H1 (cell line): ENCODE data around the gene ENPP1. TPM values are rescaled to one million over a fixed set of nuclear protein-coding genes. Genes with fewer than 3 reads are reported as not detected.

Experiments
- CTCF ChIA-PET: fragments of 300-600 bp; sonication (Branson Sonifier 250); formaldehyde crosslinking; loops from one replicate; lab custom pipeline; 2021; ENCODE audit not compliant: partially characterized antibody; lab: Charles Lee
- POLR2A ChIA-PET: fragments of 300-600 bp; sonication (Branson Sonifier 250); formaldehyde crosslinking; loops from one replicate; lab custom pipeline; 2021; ENCODE audit warnings: inconsistent platforms; ENCODE audit not compliant: partially characterized antibody; lab: Charles Lee
- DNase-seq, 2 experiments: peaks; one replicate each; pipeline versions ENCODE4 v3.0.0 to v3.0.0-alpha.2; 2010 to 2022; ENCODE audit warnings: low spot score in 2 of 2, low read depth in 1 of 2, mixed read lengths in 1 of 2
- FAIRE-seq: peaks from 2 replicates; lab custom pipeline; 2011; peaks lifted over from hg19 to GRCh38; lab: Jason Lieb, UNC
- H2AFZ ChIP-seq: 2 replicates; pipeline ENCODE4 v1.8.1; 2012; ENCODE audit warnings: low read length, inconsistent platforms
- H2AK5ac ChIP-seq: 2 replicates; pipeline ENCODE4 v1.6.1; 2013; ENCODE audit warnings: low read depth, low read length
- H2BK120ac ChIP-seq: replicated peaks from 2 replicates; pipeline ENCODE3; 2013; ENCODE audit warnings: low read depth, low read length, inconsistent platforms
- H2BK12ac ChIP-seq: 2 replicates; pipeline ENCODE4 v1.6.1; 2013; ENCODE audit warnings: low read depth, low read length
- H2BK15ac ChIP-seq: 2 replicates; pipeline ENCODE4 v1.6.1; 2013; ENCODE audit warnings: low read length
- H2BK20ac ChIP-seq: 2 replicates; pipeline ENCODE4 v1.6.1; 2013; ENCODE audit warnings: low read length
- H2BK5ac ChIP-seq: 2 replicates; pipeline ENCODE4 v1.6.1; 2013; ENCODE audit warnings: low read depth, low read length
- H3K14ac ChIP-seq: 2 replicates; pipeline ENCODE4 v1.6.1; 2013; ENCODE audit warnings: inconsistent platforms; ENCODE audit not compliant: insufficient read length
- H3K18ac ChIP-seq: 2 replicates; pipeline ENCODE4 v1.6.1; 2013; ENCODE audit warnings: low read length; ENCODE audit errors: extremely low read depth
- H3K23ac ChIP-seq: 2 replicates; pipeline ENCODE4 v1.6.1; 2013; ENCODE audit warnings: inconsistent platforms; ENCODE audit not compliant: insufficient read length
- H3K23me2 ChIP-seq: 2 replicates; pipeline ENCODE4 v1.6.1; 2013; ENCODE audit warnings: low read depth, low read length
- H3K27ac ChIP-seq: 2 replicates; pipeline ENCODE4 v1.6.1; 2011; ENCODE audit warnings: low read depth, low read length, inconsistent platforms
- H3K27me3 ChIP-seq, 4 experiments: replicated peaks in 1 of 4; 1 replicate in 1 of 4; 2 replicates in 3 of 4; pipeline versions ENCODE4 v1.6.1 to v1.8.1; 2011 to 2013; ENCODE audit warnings: low read length in 3 of 4, mild to moderate bottlenecking in 3 of 4, inconsistent platforms in 2 of 4, mixed read lengths in 2 of 4, moderate library complexity in 1 of 4; ENCODE audit not compliant: control insufficient read depth in 3 of 4, insufficient read depth in 3 of 4; ENCODE audit errors: extremely low read depth in 1 of 4
- H3K36me3 ChIP-seq, 4 experiments: 2 replicates each; pipeline versions ENCODE4 v1.6.1 to v1.8.1; 2011 to 2013; ENCODE audit warnings: mild to moderate bottlenecking in 4 of 4, low read length in 3 of 4, moderate library complexity in 2 of 4, control low read depth in 1 of 4, inconsistent platforms in 1 of 4; ENCODE audit not compliant: insufficient read depth in 4 of 4, control insufficient read depth in 2 of 4
- H3K4ac ChIP-seq: replicated peaks from 2 replicates; pipeline ENCODE3; 2013; ENCODE audit warnings: low read length, low read depth, mixed read lengths, inconsistent platforms; ENCODE audit not compliant: insufficient read length
- H3K4me1 ChIP-seq, 4 experiments: replicated peaks in 1 of 4; 1 replicate in 1 of 4; 2 replicates in 3 of 4; pipeline versions ENCODE4 v1.6.1 to v1.8.1; 2011 to 2013; ENCODE audit warnings: low read length in 3 of 4, inconsistent platforms in 2 of 4, mixed read lengths in 1 of 4; ENCODE audit not compliant: insufficient read depth in 4 of 4, control insufficient read depth in 3 of 4
- H3K4me2 ChIP-seq, 2 experiments: 2 replicates each; pipeline versions ENCODE4 v1.6.1 to v1.8.1; 2011 to 2013; ENCODE audit warnings: low read depth in 2 of 2, low read length in 2 of 2, control low read depth in 1 of 2, inconsistent platforms in 1 of 2, mild to moderate bottlenecking in 1 of 2; ENCODE audit not compliant: insufficient read depth in 1 of 2
- H3K4me3 ChIP-seq, 4 experiments: fragments of 200-600, 300-600 bp in 1 of 4; sonication (generic), shearing (Covaris generic), sonication (Bioruptor Twin) in 1 of 4; 2 replicates each; pipeline versions ENCODE4 v1.5.1 to v1.8.1; 2011 to 2016; ENCODE audit warnings: low read length in 4 of 4, low read depth in 3 of 4, control low read depth in 2 of 4, inconsistent platforms in 2 of 4, mild to moderate bottlenecking in 2 of 4, mixed read lengths in 1 of 4, moderate library complexity in 1 of 4; ENCODE audit not compliant: insufficient read depth in 2 of 4; ENCODE audit errors: extremely low read depth in 1 of 4
- H3K56ac ChIP-seq: replicated peaks from 2 replicates; pipeline ENCODE3; 2013; ENCODE audit warnings: low read depth, mild to moderate bottlenecking, mixed read lengths, low read length, inconsistent platforms; ENCODE audit not compliant: insufficient read length
- H3K79me1 ChIP-seq: 2 replicates; pipeline ENCODE4 v1.6.1; 2013; ENCODE audit warnings: low read depth, low read length, control low read depth
- H3K79me2 ChIP-seq, 2 experiments: 2 replicates each; pipeline versions ENCODE4 v1.6.1 to v1.8.1; 2012 to 2013; ENCODE audit warnings: low read length in 2 of 2, mild to moderate bottlenecking in 2 of 2, inconsistent platforms in 1 of 2; ENCODE audit not compliant: insufficient read depth in 2 of 2, control insufficient read depth in 1 of 2
- H3K9ac ChIP-seq, 4 experiments: replicated peaks in 1 of 4; 1 replicate in 1 of 4; 2 replicates in 3 of 4; pipeline versions ENCODE4 v1.6.1 to v1.8.1; 2011 to 2013; ENCODE audit warnings: low read depth in 3 of 4, low read length in 3 of 4, control low read depth in 2 of 4, mild to moderate bottlenecking in 2 of 4, moderate library complexity in 2 of 4, inconsistent platforms in 1 of 4; ENCODE audit errors: extremely low read depth in 1 of 4
- H3K9me3 ChIP-seq, 2 experiments: 2 replicates each; pipeline versions ENCODE4 v1.6.1 to v1.8.1; 2012 to 2013; ENCODE audit warnings: mild to moderate bottlenecking in 2 of 2, moderate library complexity in 2 of 2, control low read depth in 1 of 2, inconsistent platforms in 1 of 2, low read depth in 1 of 2, low read length in 1 of 2, mixed read lengths in 1 of 2; ENCODE audit not compliant: insufficient read depth in 2 of 2
- H4K20me1 ChIP-seq, 2 experiments: replicated peaks in 1 of 2; 2 replicates each; pipeline versions ENCODE3 to v1.8.1; 2011 to 2013; ENCODE audit warnings: inconsistent platforms in 2 of 2, low read length in 2 of 2, mild to moderate bottlenecking in 1 of 2; ENCODE audit not compliant: insufficient read depth in 2 of 2, control insufficient read depth in 1 of 2
- H4K5ac ChIP-seq: 2 replicates; pipeline ENCODE4 v1.6.1; 2013; ENCODE audit warnings: low read length, low read depth, mixed read lengths, inconsistent platforms; ENCODE audit not compliant: insufficient read length
- H4K8ac ChIP-seq: 2 replicates; pipeline ENCODE4 v1.8.0; 2013; ENCODE audit warnings: mild to moderate bottlenecking, moderate library complexity, low read length, inconsistent platforms; ENCODE audit not compliant: insufficient read depth; ENCODE audit errors: extremely low read depth
- H4K91ac ChIP-seq: replicated peaks from 2 replicates; pipeline ENCODE3; 2013; ENCODE audit warnings: low read length, mixed read lengths, inconsistent platforms; ENCODE audit not compliant: insufficient read length
- EZH2 ChIP-seq: fragments of 200-600 bp; sonication (generic); IDR thresholded peaks from 2 replicates; pipeline ENCODE4 v1.7.1; 2012; ENCODE audit warnings: low read depth, mild to moderate bottlenecking, moderate library complexity, low read length, inconsistent platforms; ENCODE audit not compliant: severe bottlenecking
- TEAD4 ChIP-seq: IDR thresholded peaks from 2 replicates; pipeline ENCODE4 v1.6.1; 2012; ENCODE audit warnings: low read depth, low read length, inconsistent platforms, mixed read lengths
- polyA plus RNA-seq, 7 experiments: library from polyadenylated mRNA; depleted of rRNA in 3 of 7; stranded (reverse) in 5 of 7; unstranded in 2 of 7; fragments of >200 nt in 5 of 7; fragments of 200-250 nt in 2 of 7; gene quantifications; 1 replicate in 5 of 7; 2 replicates in 1 of 7; 4 replicates in 1 of 7; pipeline versions ENCODE4 v1.2.1 to v1.2.3, GENCODE V29; 2011 to 2013; ENCODE audit warnings: missing spikeins in 2 of 7, mixed read lengths in 2 of 7
- total RNA-seq: library from RNA; stranded (reverse); fragmentation: NEBNext Ultra II Directional; extraction: Animal tissue kit (Norgen Biotek cat#: 25700); gene quantifications from 2 replicates; pipeline ENCODE4 v1.2.1, GENCODE V29; 2021
- TF ChIP-seq, protein P1 (sequence below): IDR thresholded peaks from 2 replicates; pipeline ENCODE4 v1.6.1; 2011; ENCODE audit warnings: low read depth, mild to moderate bottlenecking, low read length; ENCODE audit not compliant: insufficient read depth

ENPP1 gene
- total and polyA plus RNA-seq, 2 of the 8 experiments (the other 6 are each of a cell fraction or from before 2014, with no cell fraction given): 10.1 to 39.1 TPM

DNA sequence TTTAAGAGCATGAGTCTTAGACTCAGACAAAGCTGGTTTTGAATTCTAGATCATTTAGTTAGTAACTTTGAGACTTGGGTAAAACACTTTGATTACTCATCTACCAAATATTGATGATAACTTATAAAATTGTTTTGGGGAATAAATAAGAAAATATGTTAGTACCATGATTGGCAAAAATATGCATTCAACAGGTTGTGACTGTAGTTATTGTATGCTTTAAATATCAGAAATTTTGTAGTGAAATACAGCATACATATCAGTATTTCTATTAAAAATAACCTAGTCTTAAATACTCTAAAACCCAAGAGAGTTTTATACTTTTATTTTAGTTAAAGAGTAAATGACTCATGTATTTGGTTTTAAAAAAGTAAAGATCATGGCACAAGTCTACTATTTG lies 68.7 kb downstream of the ENPP1 start:
- no peaks in the 10 kb centered on the region for H4K20me1 ChIP-seq
- no peak overlapping the region for H2AK5ac ChIP-seq
- no peak overlapping the region for H4K91ac ChIP-seq
- DNase-seq: no peak
- ChIA-PET CTCF (no interaction called here), POLR2A (no interaction called here)
- H3K36me3 ChIP-seq: peaks cover 0 to 36% (median 15%) of the 10 kb centered on the region in 4 experiments; a peak in 5 of 8 replicates
- H3K23me2 ChIP-seq: no peaks in the 10 kb centered on the region
- no peak overlapping the region for H3K23ac ChIP-seq
- no peak overlapping the region for H2BK5ac ChIP-seq
- no peak overlapping the region for H3K4me2 ChIP-seq
- H3K4me1 ChIP-seq: no peaks in the 10 kb centered on the region
- H3K18ac ChIP-seq: no peak overlapping the region
- no peaks in the 10 kb centered on the region for H3K27me3 ChIP-seq
- no peak overlapping the region for H2BK15ac ChIP-seq
- no peak overlapping the region for H2BK120ac ChIP-seq
- H3K79me1 ChIP-seq: no peaks in the 10 kb centered on the region
- H4K8ac ChIP-seq: no peak overlapping the region
- no peak overlapping the region for H3K4me3 ChIP-seq
- H3K79me2 ChIP-seq: no peaks in the 10 kb centered on the region
- FAIRE-seq: no peak
- no peak overlapping the region for H3K14ac ChIP-seq
- TF ChIP-seq, protein P1, sequence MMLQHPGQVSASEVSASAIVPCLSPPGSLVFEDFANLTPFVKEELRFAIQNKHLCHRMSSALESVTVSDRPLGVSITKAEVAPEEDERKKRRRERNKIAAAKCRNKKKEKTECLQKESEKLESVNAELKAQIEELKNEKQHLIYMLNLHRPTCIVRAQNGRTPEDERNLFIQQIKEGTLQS: no peak
- TF ChIP-seq TEAD4: no peak
- no peak for TF ChIP-seq EZH2
- H3K9me3 ChIP-seq: no peaks in the 10 kb centered on the region
- no peak overlapping the region for H3K9ac ChIP-seq
- H2BK20ac ChIP-seq: no peak overlapping the region
- H3K27ac ChIP-seq: no peak overlapping the region
- H4K5ac ChIP-seq: no peak overlapping the region
- no peak overlapping the region for H2AFZ ChIP-seq
- H2BK12ac ChIP-seq: no peak overlapping the region
- no peak overlapping the region for H3K4ac ChIP-seq
- H3K56ac ChIP-seq: no peak overlapping the region
